Activated T-helper 2 cell treated with anti-CD3 and anti-CD28 coated beads, Interferon-gamma antibody, Interleukin-2, Interleukin-4, amounts not matched to agents 10 μg/mL and 5 μg/mL and 100 μg/mL, durations not matched to agents 14 hours and 24 hours and 36 hours (primary cell): Measurements from ENCODE around the gene CFAP20DC. TPM values are rescaled to one million over a fixed set of nuclear protein-coding genes. Genes with fewer than 3 reads are reported as not detected.
"Not testable (repeated sequence)": the region's sequence is repeated elsewhere in the genome, so short reads cannot be mapped to it uniquely, and the experiment has no call there.

Experiments
- DNase-seq: peaks from one replicate; pipeline ENCODE4 v3.0.0; 2021; ENCODE audit warnings: low spot score
- H3K27ac Mint-ChIP-seq: one replicate; pipeline ENCODE4 v1.8.0; 2021; ENCODE audit warnings: mixed read lengths
- H3K27me3 Mint-ChIP-seq: one replicate; pipeline ENCODE4 v1.8.0; 2021; ENCODE audit warnings: low read depth, mixed read lengths
- H3K36me3 Mint-ChIP-seq: one replicate; pipeline ENCODE4 v1.8.0; 2021; ENCODE audit warnings: low read depth, mixed read lengths
- H3K4me1 Mint-ChIP-seq: one replicate; pipeline ENCODE4 v1.8.0; 2021; ENCODE audit warnings: low read depth, mixed read lengths
- H3K4me3 Mint-ChIP-seq: one replicate; pipeline ENCODE4 v1.8.0; 2021; ENCODE audit warnings: low read depth, mild to moderate bottlenecking, moderate library complexity, mixed read lengths
- H3K9me3 Mint-ChIP-seq: one replicate; pipeline ENCODE4 v1.8.0; 2021; ENCODE audit warnings: mixed read lengths
- intact Hi-C: fragments of 100-400 bp; cut with micrococcal nuclease; formaldehyde crosslinking; loops from one replicate; pipeline ENCODE4 v1.15.1; 2023
- total RNA-seq: library from RNA; stranded (reverse); gene quantifications from 2 replicates; pipeline ENCODE4 v1.2.3, GENCODE V29; 2022

The CFAP20DC gene
- total RNA-seq, 1 donor from 2014 or later, result 1.5 TPM

DNA sequence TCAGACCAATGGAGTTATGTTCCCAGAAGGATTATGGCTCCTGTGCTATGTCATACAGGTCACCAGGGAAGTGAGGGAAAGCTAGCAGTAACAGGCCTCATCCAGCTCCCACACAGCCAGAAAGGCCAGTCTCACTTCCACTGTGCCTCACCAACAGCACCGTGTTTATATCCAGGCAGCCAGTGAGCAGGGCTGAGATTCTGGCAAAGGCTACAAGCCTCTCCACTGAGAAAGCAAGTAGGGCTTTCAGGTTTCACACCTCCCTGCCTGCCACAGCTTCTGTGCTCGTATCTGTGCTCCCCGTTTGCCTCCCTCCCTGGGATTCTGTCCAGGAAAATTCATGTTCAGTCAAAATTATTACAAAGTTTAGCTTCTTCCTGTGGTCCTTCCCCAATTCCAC is 14.9 kb upstream of the CFAP20DC start:
- intact Hi-C loops, result no loop called here

GRCh38 chr3:59064276-59064675 is 14.5 kb upstream of the CFAP20DC start:
- Mint-ChIP-seq H3K4me1 (no peaks in the 10 kb centered on the region), H3K27me3 (peaks cover 53% of the 10 kb centered on the region), H3K9me3 (no peaks in the 10 kb centered on the region), H3K27ac (no peak overlapping the region), H3K36me3 (no peaks in the 10 kb centered on the region), H3K4me3 (no peak overlapping the region)
- intact Hi-C loops, result no loop called here
- DNase-seq, result no peak

More for the DNA sequence above, 14.9 kb upstream of the CFAP20DC start:
- H3K27ac Mint-ChIP-seq, result no peak overlapping the region
- DNase-seq, result no peak
- peaks cover 4% of the 10 kb centered on the region for H3K4me1 Mint-ChIP-seq
- peaks cover 52% of the 10 kb centered on the region for H3K27me3 Mint-ChIP-seq
- no peaks in the 10 kb centered on the region for H3K36me3 Mint-ChIP-seq
- no peaks in the 10 kb centered on the region for H3K9me3 Mint-ChIP-seq
- H3K4me3 Mint-ChIP-seq, result no peak overlapping the region

- intact Hi-C loops, result loop anchor here (10.0 kb wide), 1 partner anchor 182 kb away; no protein-coding TSS in a partner anchor
- peaks cover 41% of the 10 kb centered on the region for H3K27me3 Mint-ChIP-seq
- H3K36me3 Mint-ChIP-seq, result no peaks in the 10 kb centered on the region
- peaks cover 4% of the 10 kb centered on the region for H3K4me1 Mint-ChIP-seq
- H3K4me3 Mint-ChIP-seq, result no peak overlapping the region
- no peaks in the 10 kb centered on the region for H3K9me3 Mint-ChIP-seq
- DNase-seq, result no peak
- H3K27ac Mint-ChIP-seq, result no peak overlapping the region
Measured at GRCh38 chr3:59056706-59057105, 6.9 kb upstream of the CFAP20DC start.

DNA sequence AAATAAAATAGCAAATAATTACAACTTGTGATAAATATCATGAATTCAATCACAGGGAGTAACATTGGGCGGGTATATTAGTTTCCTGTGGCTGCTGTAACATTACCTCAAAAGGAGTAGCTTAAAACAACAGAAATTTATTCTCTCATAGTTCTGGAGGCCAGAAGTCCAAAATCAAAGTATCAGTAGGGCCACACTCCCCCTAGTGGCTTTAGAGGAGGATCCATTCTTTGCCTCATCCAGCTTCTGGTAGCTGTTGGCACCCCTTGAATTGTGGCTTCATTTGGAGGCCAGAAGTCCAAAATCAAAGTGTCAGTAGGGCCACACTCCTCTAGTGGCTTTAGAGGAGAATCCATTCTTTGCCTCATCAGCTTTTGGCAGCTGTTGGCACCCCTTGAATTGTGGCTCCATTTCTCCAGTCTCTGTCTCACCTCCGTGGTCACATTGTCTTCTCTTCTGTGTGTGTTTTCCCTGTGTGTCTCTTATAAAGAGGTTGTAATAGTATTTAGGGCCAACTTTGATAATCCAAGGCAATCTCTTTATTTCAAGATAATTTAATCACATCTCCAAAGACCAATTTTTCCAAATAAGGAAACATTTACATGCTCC is 3.1 kb upstream of the CFAP20DC start:
- no peak overlapping the region for H3K27ac Mint-ChIP-seq
- H3K4me1 Mint-ChIP-seq, result peaks cover 14% of the 10 kb centered on the region
- intact Hi-C loops, result loop anchor here (1.0 to 10.0 kb wide), 3 partner anchors 58 to 228 kb away; no protein-coding TSS in a partner anchor
- H3K9me3 Mint-ChIP-seq, result no peaks in the 10 kb centered on the region
- no peak overlapping the region for H3K4me3 Mint-ChIP-seq
- no peak for DNase-seq
- no peaks in the 10 kb centered on the region for H3K36me3 Mint-ChIP-seq
- H3K27me3 Mint-ChIP-seq, result peaks cover 12% of the 10 kb centered on the region

GRCh38 chr3:59050811-59051414 is 1.1 kb upstream of the CFAP20DC start:
- DNase-seq, H3K27me3 Mint-ChIP-seq, H3K27ac Mint-ChIP-seq, H3K4me3 Mint-ChIP-seq, H3K36me3 Mint-ChIP-seq, H3K9me3 Mint-ChIP-seq: not testable (repeated sequence)
- intact Hi-C loops, result loop anchor here (10.0 kb wide), 1 partner anchor 176 kb away; no protein-coding TSS in a partner anchor
- H3K4me1 Mint-ChIP-seq, result peaks cover 14% of the 10 kb centered on the region

GRCh38 chr3:59046839-59047238 is 3.0 kb downstream of the CFAP20DC start:
- no peaks in the 10 kb centered on the region for H3K9me3 Mint-ChIP-seq
- peaks cover 2% of the 10 kb centered on the region for H3K27me3 Mint-ChIP-seq
- no peak overlapping the region for H3K4me3 Mint-ChIP-seq
- no peaks in the 10 kb centered on the region for H3K36me3 Mint-ChIP-seq
- intact Hi-C loops, result no loop called here
- peaks cover 12% of the 10 kb centered on the region for H3K4me1 Mint-ChIP-seq
- DNase-seq, result no peak
- no peak overlapping the region for H3K27ac Mint-ChIP-seq

DNA sequence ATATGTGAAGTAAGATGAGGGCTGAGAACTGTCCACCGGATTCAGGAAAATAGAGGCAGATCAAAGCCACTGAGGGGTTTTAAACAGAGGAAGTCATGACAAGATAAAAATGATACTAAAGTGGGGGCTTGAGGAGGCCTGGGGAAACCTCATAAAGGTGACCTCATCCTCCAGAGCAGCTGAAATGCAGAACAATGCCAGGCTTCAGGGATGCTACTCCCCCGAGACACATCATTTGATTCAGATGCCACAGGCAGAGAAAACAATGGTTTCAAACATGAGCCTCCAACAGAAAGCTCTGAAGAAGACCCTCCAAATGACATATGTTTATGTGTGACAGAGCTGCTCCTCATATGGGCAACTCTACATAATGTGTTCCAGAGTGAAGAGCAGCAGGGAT is 6.4 kb downstream of the CFAP20DC start:
- Mint-ChIP-seq H3K36me3 (no peaks in the 10 kb centered on the region), H3K4me1 (peaks cover 2% of the 10 kb centered on the region), H3K4me3 (no peak overlapping the region), H3K27me3 (peaks cover 3% of the 10 kb centered on the region), H3K9me3 (no peaks in the 10 kb centered on the region), H3K27ac (no peak overlapping the region)
- intact Hi-C loops, result no loop called here
- DNase-seq, result no peak

- Mint-ChIP-seq H3K27me3 (peaks cover 3% of the 10 kb centered on the region), H3K36me3 (no peaks in the 10 kb centered on the region), H3K4me3 (no peak overlapping the region), H3K9me3 (no peaks in the 10 kb centered on the region), H3K27ac (no peak overlapping the region), H3K4me1 (no peaks in the 10 kb centered on the region)
- no peak for DNase-seq
- intact Hi-C loops, result no loop called here
Measured at GRCh38 chr3:59040902-59041301, 8.9 kb downstream of the CFAP20DC start.

DNA sequence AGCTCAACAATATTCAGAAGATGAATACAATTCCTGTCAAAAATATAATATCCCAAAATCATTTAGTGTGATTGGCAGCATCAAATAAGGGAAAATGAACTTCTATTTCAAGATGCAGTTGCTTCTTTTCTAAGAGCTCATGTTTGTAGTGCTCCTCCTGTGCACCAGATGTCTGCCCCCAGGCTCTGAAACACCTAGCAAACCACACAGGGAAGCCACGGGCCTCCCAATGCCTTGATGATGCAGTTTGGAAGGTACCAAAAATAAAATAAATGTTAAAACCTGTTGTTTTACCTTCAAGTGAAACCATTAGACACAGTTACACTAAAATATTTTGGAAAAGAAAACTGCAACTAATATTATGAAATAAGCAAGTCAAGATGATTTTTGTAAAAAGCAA is 22.2 kb downstream of the CFAP20DC start:
- intact Hi-C loops, result no loop called here
- Mint-ChIP-seq H3K9me3 (no peaks in the 10 kb centered on the region), H3K27me3 (peaks cover 20% of the 10 kb centered on the region), H3K4me1 (no peaks in the 10 kb centered on the region), H3K27ac (no peak overlapping the region), H3K4me3 (no peak overlapping the region), H3K36me3 (no peaks in the 10 kb centered on the region)
- no peak for DNase-seq

GRCh38 chr3:59023612-59024011 is 26.2 kb downstream of the CFAP20DC start:
- Mint-ChIP-seq H3K36me3 (no peaks in the 10 kb centered on the region), H3K4me3 (no peak overlapping the region), H3K4me1 (no peaks in the 10 kb centered on the region), H3K9me3 (no peaks in the 10 kb centered on the region), H3K27ac (no peak overlapping the region), H3K27me3 (peaks cover 21% of the 10 kb centered on the region)
- intact Hi-C loops, result no loop called here
- DNase-seq, result no peak

- Mint-ChIP-seq H3K27me3 (peaks cover 17% of the 10 kb centered on the region), H3K27ac (no peak overlapping the region), H3K4me3 (no peak overlapping the region), H3K36me3 (no peaks in the 10 kb centered on the region), H3K4me1 (no peaks in the 10 kb centered on the region), H3K9me3 (no peaks in the 10 kb centered on the region)
- DNase-seq, result no peak
- intact Hi-C loops, result no loop called here
Measured at GRCh38 chr3:59017617-59017984, 32.2 kb downstream of the CFAP20DC start.

- Mint-ChIP-seq H3K27ac (no peak overlapping the region), H3K4me3 (no peak overlapping the region), H3K9me3 (no peaks in the 10 kb centered on the region), H3K4me1 (no peaks in the 10 kb centered on the region), H3K27me3 (peaks cover 18% of the 10 kb centered on the region), H3K36me3 (no peaks in the 10 kb centered on the region)
- DNase-seq, result no peak
- intact Hi-C loops, result no loop called here
Measured at GRCh38 chr3:59016930-59017616, 32.8 kb downstream of the CFAP20DC start.

DNA sequence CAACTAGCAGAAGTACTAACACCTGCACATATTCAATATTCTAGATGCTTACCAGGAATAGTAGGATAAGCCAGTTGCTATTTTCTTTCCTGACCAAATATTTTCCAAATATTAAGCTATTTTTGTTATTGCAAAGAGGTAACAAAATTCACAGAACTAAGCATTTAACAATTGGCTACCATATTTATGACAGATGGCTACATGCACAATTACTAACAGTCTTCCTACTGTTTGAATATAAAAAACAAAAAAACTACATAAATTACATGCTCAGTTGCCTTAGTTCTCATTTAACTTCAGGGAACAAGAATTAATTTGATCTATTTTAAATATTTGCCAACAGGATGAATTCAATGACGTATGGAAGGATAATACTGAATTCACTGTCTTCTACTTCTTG is 36.2 kb downstream of the CFAP20DC start:
- H3K36me3 Mint-ChIP-seq, result no peaks in the 10 kb centered on the region
- H3K9me3 Mint-ChIP-seq, result no peaks in the 10 kb centered on the region
- no peak overlapping the region for H3K27ac Mint-ChIP-seq

More for the DNA sequence above, 36.2 kb downstream of the CFAP20DC start:
- intact Hi-C loops, result no loop called here
- H3K27me3 Mint-ChIP-seq, result peaks cover 20% of the 10 kb centered on the region
- DNase-seq, result no peak
- no peak overlapping the region for H3K4me3 Mint-ChIP-seq
- no peaks in the 10 kb centered on the region for H3K4me1 Mint-ChIP-seq
